K562 (cell line): ENCODE measurements around the gene DPEP1. TPM values are rescaled to one million over a fixed set of nuclear protein-coding genes. Genes with fewer than 3 reads are reported as not detected.

Experiments
- ATAC-seq: fragments of 200-7000 bp; cut with Tn5 transposase; 3 replicates; pipeline ENCODE4 v1.9.1; 2020; ENCODE audit warnings: moderate library complexity
- BruUV-seq: library from RNA; stranded (reverse); fragments of 400-500 nt; replicated peaks from 2 replicates; lab custom pipeline; 2021; lab: Mats Ljungman, UMichigan
- CTCF ChIA-PET: fragments of 300-600 bp; formaldehyde crosslinking; extraction: SDS; loops from one replicate; lab custom pipeline; 2021; ENCODE audit warnings: low intra/inter-chr PET ratio; lab: Yijun Ruan, JAX
- POLR2A ChIA-PET: fragments of 300-600, 350-650 bp; sonication (Branson Sonifier 250); formaldehyde crosslinking; extraction: SDS; loops from one replicate; lab custom pipeline; 2021; ENCODE audit warnings: antibody characterized with exemption, inconsistent platforms; lab: Yijun Ruan, JAX
- DNase-seq, 4 experiments: peaks; one replicate each; pipeline versions ENCODE4 v3.0.0 to v3.0.0-alpha.2; 2011 to 2018; ENCODE audit warnings: low spot score in 3 of 4, mixed read lengths in 3 of 4; ENCODE audit errors: extremely low read depth in 1 of 4
- FAIRE-seq: peaks from 2 replicates; lab custom pipeline; 2011; peaks lifted over from hg19 to GRCh38; lab: Jason Lieb, UNC
- H2AFZ ChIP-seq: 2 replicates; pipeline ENCODE4 v1.6.0; 2011; ENCODE audit warnings: low read depth, low read length, control low read depth, inconsistent platforms
- H3K27ac ChIP-seq: fragments of 200-600 bp; 3 replicates; pipeline ENCODE4 v1.8.0; 2011; ENCODE audit warnings: low read depth, mild to moderate bottlenecking, control low read depth, inconsistent platforms, low read length, moderate library complexity, mixed read lengths; ENCODE audit errors: extremely low read depth
- H3K27me3 ChIP-seq, 2 experiments: fragments of 300-600 bp in 1 of 2; 2 replicates in 1 of 2; 3 replicates in 1 of 2; pipeline versions ENCODE4 v1.6.0 to v1.8.0; 2011; ENCODE audit warnings: inconsistent platforms in 2 of 2, low read length in 2 of 2, mild to moderate bottlenecking in 1 of 2, mixed read lengths in 1 of 2, moderate library complexity in 1 of 2; ENCODE audit not compliant: control insufficient read depth in 2 of 2, insufficient read depth in 2 of 2
- H3K36me3 ChIP-seq: fragments of 300-600 bp; 3 replicates; pipeline ENCODE4 v1.8.0; 2011; ENCODE audit warnings: mild to moderate bottlenecking, low read length, inconsistent platforms; ENCODE audit not compliant: control insufficient read depth, insufficient read depth
- H3K4me1 ChIP-seq, 2 experiments: fragments of 200-600 bp in 1 of 2; replicated peaks in 1 of 2; 2 replicates in 1 of 2; 3 replicates in 1 of 2; pipeline versions ENCODE4 v1.5.1 to v1.8.0; 2011; ENCODE audit warnings: inconsistent platforms in 2 of 2, low read length in 2 of 2, mild to moderate bottlenecking in 1 of 2, mixed read lengths in 1 of 2, moderate library complexity in 1 of 2; ENCODE audit not compliant: control insufficient read depth in 2 of 2, insufficient read depth in 2 of 2
- H3K4me2 ChIP-seq: 2 replicates; pipeline ENCODE4 v1.6.1; 2011; ENCODE audit warnings: low read length, control low read depth, inconsistent platforms, mixed read lengths; ENCODE audit not compliant: insufficient read depth
- H3K4me3 ChIP-seq: fragments of 200-600 bp; sonication (generic), shearing (Covaris generic); 2 replicates; pipeline ENCODE4 v1.5.1; 2016; ENCODE audit warnings: control low read depth, inconsistent platforms
- H3K79me2 ChIP-seq: fragments of 200-600 bp; 3 replicates; pipeline ENCODE4 v1.8.0; 2011; ENCODE audit warnings: low read length, inconsistent platforms; ENCODE audit not compliant: control insufficient read depth, insufficient read depth
- H3K9ac ChIP-seq, 2 experiments: 2 replicates each; pipeline versions ENCODE4 v1.6.0 to v1.6.1; 2011; ENCODE audit warnings: low read depth in 2 of 2, low read length in 2 of 2, control low read depth in 1 of 2, inconsistent platforms in 1 of 2, mild to moderate bottlenecking in 1 of 2, mixed read lengths in 1 of 2; ENCODE audit not compliant: insufficient read depth in 1 of 2
- H3K9me1 ChIP-seq: one replicate; pipeline ENCODE4 v1.6.0; 2011; ENCODE audit warnings: inconsistent platforms, mild to moderate bottlenecking, low read length, moderate library complexity; ENCODE audit not compliant: control insufficient read depth, insufficient read depth
- H3K9me3 ChIP-seq: replicated peaks from 2 replicates; pipeline ENCODE4 v1.5.1; 2011; ENCODE audit warnings: low read depth, low read length, inconsistent platforms; ENCODE audit not compliant: control insufficient read depth, insufficient read depth
- H4K20me1 ChIP-seq: replicated peaks from 2 replicates; pipeline ENCODE4 v1.6.1; 2011; ENCODE audit warnings: low read length, inconsistent platforms, mixed read lengths; ENCODE audit not compliant: control insufficient read depth, insufficient read depth
- CBFA2T3 ChIP-seq: fragments of 450-650 bp; IDR thresholded peaks from 2 replicates; pipeline ENCODE4 v1.6.1; 2017
- FUS ChIP-seq: fragments of 200-400 bp; formaldehyde crosslinking; optimal IDR thresholded peaks from 2 replicates; pipeline ENCODE3; 2017; ENCODE audit warnings: low read depth, low read length
- JUN ChIP-seq, 2 experiments: sonication (generic) in 1 of 2; formaldehyde crosslinking in 1 of 2; IDR thresholded peaks; 2 replicates each; pipeline versions ENCODE4 v1.6.1 to v1.8.0; 2012 to 2022; ENCODE audit warnings: borderline replicate concordance in 2 of 2, mild to moderate bottlenecking in 2 of 2, improper control_type of control experiment in 1 of 2, low read depth in 1 of 2, low read length in 1 of 2, missing genetic modification reagents in 1 of 2
- SNRNP70 ChIP-seq: fragments of 200-400 bp; formaldehyde crosslinking; optimal IDR thresholded peaks from 2 replicates; pipeline ENCODE3; 2017; ENCODE audit warnings: low read depth, low read length
- WGBS: fragments of 100-300 bp; shearing (Covaris generic); methylation state at CpG from one replicate; pipeline ENCODE4 v1.1.6; 2016; ENCODE audit warnings: low coverage, mixed read lengths; ENCODE audit not compliant: insufficient coverage; ENCODE audit errors: missing lambda C conversion rate; 5-methylcytosine and 5-hydroxymethylcytosine counted together
- in situ Hi-C: fragments of 300-500 bp; cut with MboI; formaldehyde crosslinking; loops from 4 replicates; pipeline ENCODE4 v1.15.0; 2018; ENCODE audit warnings: inconsistent platforms, mixed read lengths
- intact Hi-C: fragments of 100-400 bp; cut with micrococcal nuclease; formaldehyde crosslinking; loops from 2 replicates; pipeline ENCODE4 v1.14.2; 2022
- polyA plus RNA-seq, 8 experiments: library from polyadenylated mRNA; depleted of rRNA in 4 of 8; stranded (reverse) in 5 of 8; unstranded in 3 of 8; fragments of >200 nt; fragmentation: Nextera tagmentation in 2 of 8; fragmentation: Illumina TruSeq in 1 of 8; extraction: Ambion mirVana in 2 of 8; extraction: Trizol in 1 of 8; gene quantifications; 2 replicates each; pipeline versions ENCODE4 v1.2.1 to v1.2.3, GENCODE V29; 2011 to 2014; ENCODE audit warnings: inconsistent platforms in 1 of 8, missing spikeins in 1 of 8
- total RNA-seq, 7 experiments: library from RNA; depleted of rRNA in 6 of 7; stranded (reverse); fragments of >200 nt in 6 of 7; fragmentation: Illumina TruSeq in 2 of 7; extraction: Trizol in 2 of 7; gene quantifications; 2 replicates each; pipeline versions ENCODE4 v1.2.1 to v1.2.3, GENCODE V29; 2011 to 2021; ENCODE audit warnings: low replicate concordance in 1 of 7
- TF ChIP-seq, protein P1 (sequence below), 2 experiments: fragments of 450-650 bp in 1 of 2; sonication (generic) in 1 of 2; formaldehyde crosslinking; conservative IDR thresholded peaks; 2 replicates each; pipeline versions ENCODE4 v1.4.0 to v1.8.1; 2020 to 2022; ENCODE audit warnings: mild to moderate bottlenecking in 1 of 2, missing genetic modification reagents in 1 of 2

The DPEP1 gene
- total and polyA plus RNA-seq, 9 of the 15 experiments (the other 6 are each of a cell fraction or from before 2014, with no cell fraction given) = 0.14 to 0.31 (median 0.20) TPM; not detected in 6

DNA sequence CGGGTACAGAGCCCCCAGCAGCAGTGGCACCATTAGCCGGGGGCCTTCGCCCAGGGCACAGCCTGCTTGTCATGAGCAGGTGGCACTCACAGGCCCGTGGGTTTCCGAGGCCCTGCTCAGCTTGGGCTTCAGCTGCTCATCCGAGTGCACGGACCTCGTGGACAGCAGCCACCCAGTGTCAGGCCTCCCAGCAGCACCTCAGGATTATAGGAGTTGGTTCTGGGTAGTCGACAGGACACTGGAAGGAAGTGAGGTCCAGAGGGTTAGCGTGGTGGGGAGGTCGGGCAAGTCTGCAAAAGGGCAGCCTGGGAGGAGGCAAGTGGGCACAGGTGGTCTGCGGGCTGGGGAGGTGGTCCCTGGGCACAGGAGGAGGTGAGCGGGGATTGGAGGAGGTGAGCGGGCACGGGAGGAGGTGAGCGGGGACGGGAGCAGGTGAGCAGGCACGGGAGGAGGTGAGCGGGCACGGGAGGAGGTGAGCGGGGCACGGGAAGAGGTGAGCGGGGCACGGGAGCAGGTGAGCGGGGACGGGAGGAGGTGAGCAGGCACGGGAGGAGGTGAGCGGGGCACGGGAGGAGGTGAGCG is 43.0 kb upstream of the DPEP1 start:
- FAIRE-seq = no peak
- H3K79me2 ChIP-seq = peaks cover 4% of the 10 kb centered on the region; the same call in 2 of the 3 replicates
- intact Hi-C loops = loop anchor here (10.0 kb wide), 1 partner anchor 74 kb away; no protein-coding TSS in a partner anchor
- no peak overlapping the region for H3K27ac ChIP-seq
- H3K9ac ChIP-seq = no peak overlapping the region; a peak in 1 of 4 replicates
- no peaks in the 10 kb centered on the region for H3K9me3 ChIP-seq
- no TSS peak for BruUV-seq
- peaks cover 13 to 67% of the 10 kb centered on the region in 2 experiments for H3K4me1 ChIP-seq
- in situ Hi-C loops = no loop called here
- no peak for DNase-seq
- no peak overlapping the region for H3K4me2 ChIP-seq
- no peaks in the 10 kb centered on the region for H3K27me3 ChIP-seq
- no peak overlapping the region for H3K4me3 ChIP-seq
- ATAC-seq = no peak
- no peak overlapping the region for H2AFZ ChIP-seq
- no peaks in the 10 kb centered on the region for H3K36me3 ChIP-seq
- TF ChIP-seq CBFA2T3 = no peak
- TF ChIP-seq JUN (IDR thresholded peaks at IDR 0.05; ENCODE audit: borderline replicate concordance, low read depth, low read length) = no peak
- no peak for TF ChIP-seq JUN (CRISPR knock-in tag; IDR thresholded peaks at IDR 0.05; ENCODE audit: borderline replicate concordance)
- TF ChIP-seq SNRNP70 = no peak
- TF ChIP-seq, protein P1, sequence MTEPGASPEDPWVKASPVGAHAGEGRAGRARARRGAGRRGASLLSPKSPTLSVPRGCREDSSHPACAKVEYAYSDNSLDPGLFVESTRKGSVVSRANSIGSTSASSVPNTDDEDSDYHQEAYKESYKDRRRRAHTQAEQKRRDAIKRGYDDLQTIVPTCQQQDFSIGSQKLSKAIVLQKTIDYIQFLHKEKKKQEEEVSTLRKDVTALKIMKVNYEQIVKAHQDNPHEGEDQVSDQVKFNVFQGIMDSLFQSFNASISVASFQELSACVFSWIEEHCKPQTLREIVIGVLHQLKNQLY (CRISPR knock-in tag; conservative IDR thresholded peaks at IDR 0.05) = no peak
- no peak for TF ChIP-seq FUS
- peaks cover 4% of the 10 kb centered on the region for H3K9me1 ChIP-seq
- H4K20me1 ChIP-seq = peaks cover 16% of the 10 kb centered on the region
- WGBS = 24% methylated on average over 16 of the region's 30 CpGs
- ChIA-PET POLR2A (interaction anchor here (0.5 kb wide), 1 partner anchor 9 kb away, joined by 3 read pairs; no protein-coding TSS in a partner anchor), CTCF (no interaction called here)
